ENCODE measurements around the gene ILK.

The ILK gene

GRCh38 chr11:6621711-6622211 is 18.2 kb downstream of the ILK start:
- DNase-seq (ENCODE audit: low read depth), result no peak

- DNase-seq (ENCODE audit: low read depth), result no peak
These were observed 18.9 kb downstream of the ILK start for GRCh38 chr11:6622261-6623171.

DNA sequence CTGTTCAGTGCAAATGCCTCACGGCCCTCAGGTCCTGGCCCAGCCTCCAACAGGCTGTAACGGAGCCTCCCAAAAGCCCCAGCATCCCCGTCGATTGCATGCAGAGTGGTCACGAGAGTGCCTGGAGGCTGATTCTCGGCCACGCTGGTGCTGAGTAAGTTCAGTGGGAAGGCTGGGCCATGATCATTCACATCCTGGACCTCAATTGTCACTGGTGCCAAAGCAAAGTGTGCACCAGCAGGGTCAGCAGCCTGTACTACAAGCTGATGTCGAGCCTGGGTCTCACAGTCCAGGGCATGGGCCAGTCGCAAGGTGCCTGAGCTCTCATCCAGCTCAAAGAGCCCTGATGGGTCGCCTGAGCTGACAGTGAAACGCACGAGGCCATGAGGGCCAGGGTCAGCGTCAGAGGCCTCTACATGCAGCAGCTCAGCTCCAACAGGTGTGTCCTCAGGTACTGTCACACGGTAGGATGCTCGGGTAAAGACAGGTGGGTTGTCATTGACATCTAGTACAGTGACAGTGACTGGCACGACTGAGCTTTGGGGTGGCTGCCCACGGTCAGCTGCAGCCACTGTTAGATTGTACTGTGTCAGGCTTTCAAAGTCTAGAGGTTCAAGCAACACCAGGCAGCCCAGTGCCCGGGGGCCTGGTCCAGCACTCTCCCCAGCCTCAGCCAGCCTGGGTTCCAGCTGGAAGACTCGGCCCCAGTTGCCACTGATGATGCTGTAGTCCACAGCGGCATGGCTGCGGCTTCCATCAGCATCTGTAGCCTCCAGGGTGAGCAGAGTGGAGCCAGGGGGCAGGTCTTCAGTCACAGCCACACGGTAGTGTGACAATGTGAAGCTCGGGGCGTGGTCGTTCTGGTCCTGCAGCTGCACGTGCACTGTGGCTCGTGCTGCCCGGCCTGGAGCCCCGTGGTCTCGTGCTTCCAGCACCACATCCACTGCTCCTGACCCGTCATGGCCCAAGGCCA is 20.1 kb downstream of the ILK start:
- no peak for DNase-seq (ENCODE audit: low read depth)

- DNase-seq (ENCODE audit: low read depth), result no peak
These were observed 21.7 kb downstream of the ILK start for GRCh38 chr11:6625156-6625831.

GRCh38 chr11:6625832-6626420 is 22.4 kb downstream of the ILK start:
- no peak for DNase-seq (ENCODE audit: low read depth)

DNA sequence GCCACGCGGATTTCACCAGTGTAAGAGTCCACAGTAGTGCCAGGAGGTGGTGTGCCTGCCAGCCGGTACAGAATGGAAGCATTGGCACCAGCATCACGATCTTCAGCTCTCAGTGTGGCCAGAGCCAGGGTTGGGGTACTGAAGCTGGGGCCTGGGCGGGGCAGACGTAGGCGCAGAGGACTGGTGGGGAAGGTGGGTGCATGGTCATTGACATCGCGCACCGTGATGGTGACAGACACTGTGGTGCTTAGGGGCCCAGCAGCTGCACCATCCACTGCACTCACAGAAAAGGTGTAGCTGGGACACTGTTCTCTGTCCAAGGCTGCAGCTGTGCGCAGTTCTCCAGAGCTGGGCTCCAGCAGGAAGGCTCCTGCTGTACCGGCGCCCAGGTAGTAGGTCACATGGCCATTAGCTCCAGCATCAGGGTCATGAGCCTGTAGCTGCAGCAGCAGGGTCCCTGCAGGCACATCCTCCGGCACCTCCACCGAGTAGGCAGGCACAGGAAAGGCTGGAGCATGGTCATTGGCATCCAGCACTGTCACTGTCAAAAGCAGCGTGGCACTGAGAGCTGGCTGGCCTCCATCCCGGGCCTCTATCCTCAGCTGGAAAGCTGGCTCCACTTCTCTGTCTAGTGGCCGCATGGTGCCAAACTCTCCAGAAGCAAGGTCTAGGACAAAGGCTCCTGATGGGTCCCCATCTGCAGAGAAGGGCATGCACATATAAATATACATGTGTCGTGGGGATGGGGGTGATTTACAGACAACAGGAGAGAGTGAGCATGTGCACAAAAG is 23.6 kb downstream of the ILK start:
- no peak for DNase-seq (ENCODE audit: low read depth)

DNA sequence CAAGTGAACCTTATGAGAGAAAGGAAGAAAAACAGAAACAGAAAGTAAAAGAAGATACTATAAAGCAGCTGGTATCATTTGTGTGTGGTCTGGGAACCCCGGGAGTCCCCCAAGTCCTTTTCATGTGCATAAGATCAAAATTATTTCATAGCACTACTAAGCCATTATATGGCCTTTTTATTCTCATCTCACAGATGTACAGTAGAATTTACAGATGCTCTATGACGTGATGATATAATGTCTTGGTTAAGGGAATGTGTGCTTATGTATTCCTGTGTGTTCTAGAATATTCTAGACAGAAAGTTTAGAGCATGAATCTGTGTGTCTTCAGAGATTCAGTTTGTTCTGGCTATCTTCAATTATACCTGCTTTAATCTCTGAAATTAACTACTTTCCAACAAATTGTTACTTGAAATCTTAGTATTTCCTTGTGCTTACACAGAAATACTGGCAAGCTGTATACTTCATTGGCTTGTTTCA is 24.2 kb downstream of the ILK start:
- no peak for DNase-seq (ENCODE audit: low read depth)

- no peak for DNase-seq (ENCODE audit: low read depth)
These were observed 25.0 kb downstream of the ILK start for GRCh38 chr11:6628526-6628925.

DNA sequence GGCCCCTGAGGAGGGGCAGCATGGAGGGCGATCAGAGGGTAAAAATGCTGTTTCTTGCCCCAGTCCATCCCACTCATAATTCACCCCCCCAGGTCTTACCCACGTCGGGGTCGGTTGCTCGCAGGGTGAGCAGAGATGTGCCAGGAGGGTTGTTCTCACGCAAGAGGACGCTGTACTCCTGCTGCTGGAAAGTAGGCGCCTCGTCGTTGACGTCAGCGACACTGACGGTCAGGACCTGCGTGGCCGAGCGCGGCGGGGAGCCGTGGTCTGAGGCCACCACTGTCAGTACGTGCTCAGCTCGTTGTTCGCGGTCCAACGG is 26.0 kb downstream of the ILK start:
- DNase-seq (ENCODE audit: low read depth), result no peak

- no peak for DNase-seq (ENCODE audit: low read depth)
These were observed 26.5 kb downstream of the ILK start for GRCh38 chr11:6629892-6630631.

DNA sequence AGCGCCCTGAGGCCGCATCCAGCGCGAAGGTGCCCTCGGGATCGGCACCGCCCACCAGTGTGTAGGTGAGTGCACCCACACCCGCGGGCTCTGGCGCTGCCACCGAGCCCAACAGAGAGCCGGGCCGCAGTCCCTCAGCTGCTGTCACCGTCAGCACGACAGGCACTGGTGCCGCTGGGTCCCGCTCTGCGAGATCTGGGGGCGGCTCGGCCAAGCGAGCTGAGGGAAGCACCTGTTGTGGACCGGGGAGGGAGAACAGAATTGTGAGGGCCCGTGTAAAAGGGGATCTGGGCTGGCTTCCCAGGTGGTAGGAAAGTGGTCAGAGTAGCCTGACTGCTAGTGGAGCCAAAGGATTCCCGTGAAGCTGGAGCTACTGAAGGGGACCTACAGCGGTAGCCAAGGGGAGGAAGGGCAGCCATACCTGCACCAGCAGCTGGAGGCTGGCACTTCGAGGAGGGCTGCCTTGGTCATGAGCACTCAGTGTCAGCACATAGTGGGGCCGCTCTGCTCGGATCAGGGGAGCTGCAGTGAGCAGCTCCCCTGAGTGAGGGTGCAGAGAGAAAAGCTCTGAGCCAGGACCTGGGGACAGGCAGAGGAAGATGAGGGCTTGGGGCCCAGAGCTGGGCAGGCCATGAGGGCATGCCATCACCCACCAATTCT is 27.2 kb downstream of the ILK start:
- DNase-seq (ENCODE audit: low read depth), result no peak

GRCh38 chr11:6631361-6631890 is 27.9 kb downstream of the ILK start:
- no peak for DNase-seq (ENCODE audit: low read depth)

GRCh38 chr11:6632116-6633073 is 28.8 kb downstream of the ILK start:
- no peak for DNase-seq (ENCODE audit: low read depth)

DNA sequence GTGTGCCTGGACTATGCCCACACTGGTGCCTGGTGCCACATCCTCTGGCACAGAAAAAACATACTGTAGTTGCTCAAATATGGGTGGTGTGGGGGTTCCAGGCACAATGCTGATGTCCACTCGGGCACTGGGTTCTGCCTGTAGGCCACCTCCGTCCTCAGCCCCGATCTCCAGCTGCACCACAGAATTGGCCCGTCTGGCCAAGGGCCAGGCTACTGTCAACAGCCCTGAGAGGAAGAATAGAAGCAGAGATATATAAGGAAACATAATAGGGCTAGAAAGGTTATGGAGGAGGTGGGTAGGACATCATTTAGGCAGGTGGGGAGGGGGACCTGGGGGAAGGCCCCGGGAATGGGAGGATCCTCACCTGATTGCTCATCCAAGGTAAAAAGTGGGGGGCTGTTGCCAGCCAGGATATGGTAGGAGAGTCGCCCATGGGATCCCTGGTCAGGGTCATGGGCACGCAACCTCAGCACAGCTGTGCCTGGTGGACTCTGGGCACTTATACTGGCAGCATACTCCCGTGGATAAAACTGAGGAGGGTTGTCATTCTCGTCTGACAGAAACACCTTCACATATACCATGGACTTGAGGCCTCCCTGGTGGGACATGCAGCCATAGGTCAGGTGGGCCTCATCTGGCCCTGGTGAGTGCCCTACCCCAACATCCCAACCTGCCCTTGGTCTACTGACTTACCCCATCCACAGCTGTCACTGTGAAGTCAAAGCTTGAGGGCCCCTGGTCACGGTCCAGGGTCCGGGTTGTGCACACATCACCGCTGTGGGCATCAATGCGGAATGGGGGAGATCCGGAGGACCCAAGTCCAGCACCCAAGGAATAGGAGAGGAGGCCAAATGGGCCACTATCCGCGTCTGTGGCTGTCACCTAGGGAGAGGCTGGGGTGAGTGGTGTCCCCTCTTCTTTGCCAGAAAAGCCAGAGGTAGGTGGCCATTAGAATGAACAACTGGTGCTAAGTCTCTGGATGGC is 30.1 kb downstream of the ILK start:
- no peak for DNase-seq (ENCODE audit: low read depth)

DNA sequence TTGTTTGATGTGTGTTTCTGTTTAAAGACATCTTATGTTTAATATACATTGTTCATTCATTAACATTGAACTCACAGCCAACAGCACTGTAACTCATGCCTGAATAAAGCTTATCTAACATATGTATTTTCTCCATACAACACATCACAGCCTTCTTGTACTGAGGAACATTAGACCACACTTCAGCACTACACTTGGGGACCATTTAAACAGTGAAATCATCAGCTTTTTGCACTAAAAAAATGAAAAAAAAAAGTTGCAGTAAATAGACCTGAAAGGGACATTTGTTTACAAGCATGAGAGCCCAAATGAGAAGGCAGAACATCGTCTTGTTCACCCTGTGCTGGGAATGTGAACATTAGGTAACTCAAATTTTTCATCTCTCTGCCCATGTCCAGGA is 31.0 kb downstream of the ILK start:
- no peak for DNase-seq (ENCODE audit: low read depth)

DNA sequence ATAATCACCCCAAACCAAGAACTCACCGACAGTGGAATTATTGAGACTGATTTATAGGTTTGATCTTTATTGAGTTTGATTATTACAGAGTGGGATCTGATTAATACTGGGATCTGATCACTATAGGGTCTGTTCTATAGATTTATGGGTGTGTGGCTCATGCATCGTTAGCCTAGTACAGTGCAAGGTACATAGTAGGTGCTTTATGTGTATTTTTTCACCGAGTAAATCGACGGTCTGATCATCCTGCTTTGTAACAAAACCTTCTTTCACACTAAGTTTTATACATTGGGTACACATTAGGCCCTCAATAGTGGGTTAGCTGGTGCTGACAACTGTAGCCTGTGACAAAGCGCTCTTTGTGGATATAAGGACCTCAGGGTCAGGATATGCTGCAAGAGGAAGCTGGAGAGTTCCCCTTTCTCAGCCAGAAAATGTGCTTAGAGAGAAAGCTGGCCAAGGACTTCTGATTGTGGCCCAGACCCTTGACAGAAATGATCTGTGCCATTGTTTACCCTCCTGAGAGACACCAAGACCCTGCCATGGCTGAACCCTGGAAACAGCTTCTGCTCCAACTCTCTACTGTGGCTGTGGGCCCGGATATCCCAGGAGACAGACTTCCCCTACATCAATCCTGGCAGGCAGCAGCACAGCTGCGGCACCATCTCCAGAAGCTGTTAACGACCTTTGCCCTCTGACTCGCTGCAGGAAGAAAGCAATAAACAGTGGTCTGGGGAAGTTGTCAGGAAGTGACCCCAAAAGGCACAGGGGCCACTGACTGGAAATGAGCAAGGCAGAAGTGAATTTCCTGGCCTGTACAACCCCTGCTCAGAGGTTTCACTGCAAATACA is 31.7 kb downstream of the ILK start:
- DNase-seq (ENCODE audit: low read depth), result no peak
